Measurements from ENCODE around the gene TRPM1.
A peak's percentile ranks its signal among the peaks of the same experiment; 100 is the strongest.

Gene TRPM1

DNA sequence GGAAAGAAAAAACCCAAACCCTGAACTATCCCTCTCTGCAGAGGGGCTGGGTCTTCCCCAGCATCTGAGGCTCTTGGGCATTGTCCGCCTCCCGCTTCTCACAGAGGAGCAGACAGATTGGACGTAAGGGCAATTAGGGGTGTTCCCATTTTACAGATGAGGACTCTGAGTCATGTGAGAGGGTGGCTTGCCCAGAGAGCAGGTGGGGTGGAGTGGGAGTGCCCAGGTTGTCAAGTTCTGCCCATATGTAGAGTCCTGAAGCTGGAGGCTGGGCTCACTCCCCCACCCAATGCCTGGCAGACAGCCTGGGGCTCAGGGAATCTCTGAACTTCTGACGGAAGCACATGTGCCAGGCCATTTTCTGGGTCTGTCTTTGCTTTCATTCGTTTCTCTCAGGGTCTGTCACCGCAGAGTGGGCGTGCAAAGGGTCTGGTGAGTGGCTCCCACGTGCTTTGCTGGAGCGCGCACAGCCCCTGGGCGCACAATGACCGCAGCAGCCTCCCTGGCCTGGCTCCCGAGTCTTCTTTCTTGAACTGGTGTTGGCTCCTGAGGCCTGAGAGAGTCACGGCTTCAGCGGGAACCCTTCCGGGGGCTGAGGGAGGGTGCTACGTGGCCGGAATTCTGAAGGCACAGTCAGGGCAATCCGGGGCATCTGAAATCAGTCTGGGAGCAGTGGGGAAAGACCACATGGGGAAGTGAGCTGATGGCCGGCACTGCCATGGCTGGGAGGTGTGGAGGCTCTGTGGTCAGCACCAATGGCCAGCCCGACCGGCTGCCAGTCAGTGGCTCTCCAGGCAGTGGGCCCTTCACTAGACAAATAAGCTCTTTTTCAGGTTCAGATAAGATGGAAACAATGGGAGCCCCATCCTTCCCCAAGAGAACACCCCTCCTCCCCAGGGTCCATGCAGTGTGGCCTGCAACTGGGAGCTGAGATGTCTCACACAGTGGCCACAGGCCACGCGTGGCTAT is 1.1 kb upstream of the TRPM1 start:
- Histone ChIP-seq H3K9ac (ENCODE audit: low read length) (no peak overlapping the region), H3K9me2 (replicated peaks; ENCODE audit: insufficient read depth, low read length) (no peaks in the 10 kb centered on the region), H3K27me3 (replicated peaks; ENCODE audit: insufficient read depth, low read length) (no peaks in the 10 kb centered on the region), H2AFZ (ENCODE audit: low read length) (no peak overlapping the region), H3K27ac (ENCODE audit: low read length) (no peak overlapping the region), H3K9me3 (replicated peaks; ENCODE audit: insufficient read depth, low read length) (no peaks in the 10 kb centered on the region), H3K36me3 (replicated peaks; ENCODE audit: insufficient read depth, low read length) (no peaks in the 10 kb centered on the region), H3F3A (ENCODE audit: insufficient read depth, low read length) (peaks cover 4% of the 10 kb centered on the region; the same call in 1 of the 2 replicates), H3K4me1 (ENCODE audit: low read length) (peaks cover 36% of the 10 kb centered on the region), H3K4me2 (ENCODE audit: low read depth, low read length) (no peak overlapping the region), H3K4me3 (ENCODE audit: low read length) (no peak overlapping the region), H4K20me1 (ENCODE audit: insufficient read depth, low read length) (no peaks in the 10 kb centered on the region), H3K79me2 (ENCODE audit: low read length) (no peaks in the 10 kb centered on the region)
- DNase-seq, result no peak
- TF ChIP-seq EZH2phosphoT487 (IDR thresholded peaks at IDR 0.05; ENCODE audit: low read length) (no peak), EZH2 (optimal IDR thresholded peaks at IDR 0.05; ENCODE audit: low read depth, low read length) (no peak)
- TF ChIP-seq, protein P1, sequence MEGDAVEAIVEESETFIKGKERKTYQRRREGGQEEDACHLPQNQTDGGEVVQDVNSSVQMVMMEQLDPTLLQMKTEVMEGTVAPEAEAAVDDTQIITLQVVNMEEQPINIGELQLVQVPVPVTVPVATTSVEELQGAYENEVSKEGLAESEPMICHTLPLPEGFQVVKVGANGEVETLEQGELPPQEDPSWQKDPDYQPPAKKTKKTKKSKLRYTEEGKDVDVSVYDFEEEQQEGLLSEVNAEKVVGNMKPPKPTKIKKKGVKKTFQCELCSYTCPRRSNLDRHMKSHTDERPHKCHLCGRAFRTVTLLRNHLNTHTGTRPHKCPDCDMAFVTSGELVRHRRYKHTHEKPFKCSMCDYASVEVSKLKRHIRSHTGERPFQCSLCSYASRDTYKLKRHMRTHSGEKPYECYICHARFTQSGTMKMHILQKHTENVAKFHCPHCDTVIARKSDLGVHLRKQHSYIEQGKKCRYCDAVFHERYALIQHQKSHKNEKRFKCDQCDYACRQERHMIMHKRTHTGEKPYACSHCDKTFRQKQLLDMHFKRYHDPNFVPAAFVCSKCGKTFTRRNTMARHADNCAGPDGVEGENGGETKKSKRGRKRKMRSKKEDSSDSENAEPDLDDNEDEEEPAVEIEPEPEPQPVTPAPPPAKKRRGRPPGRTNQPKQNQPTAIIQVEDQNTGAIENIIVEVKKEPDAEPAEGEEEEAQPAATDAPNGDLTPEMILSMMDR (IDR thresholded peaks at IDR 0.05; ENCODE audit: low read length), result no peak

DNA sequence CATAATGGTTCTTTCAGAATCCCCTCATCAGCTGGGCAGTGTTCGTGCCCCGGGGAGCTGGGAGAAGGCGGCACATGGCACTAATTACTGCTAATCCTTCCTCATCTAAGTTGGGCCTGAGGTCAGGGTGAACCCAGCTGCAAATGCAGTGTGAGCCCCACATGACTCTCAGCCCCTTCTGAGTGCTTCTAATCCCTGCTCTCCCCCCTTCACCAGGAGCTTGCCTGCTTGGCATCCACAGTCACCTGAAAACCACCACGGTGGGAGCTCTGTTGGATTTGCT is 455 bp upstream of the TRPM1 start:
- H4K20me1 ChIP-seq (ENCODE audit: insufficient read depth, low read length), result no peaks in the 10 kb centered on the region
- H3K9ac ChIP-seq (ENCODE audit: low read length), result no peak overlapping the region
- H3K9me3 ChIP-seq (replicated peaks; ENCODE audit: insufficient read depth, low read length), result no peaks in the 10 kb centered on the region
- no peaks in the 10 kb centered on the region for H3K79me2 ChIP-seq (ENCODE audit: low read length)
- peaks cover 36% of the 10 kb centered on the region for H3K4me1 ChIP-seq (ENCODE audit: low read length)
- H2AFZ ChIP-seq (ENCODE audit: low read length), result no peak overlapping the region
- H3K4me3 ChIP-seq (ENCODE audit: low read length), result no peak overlapping the region
- no peak for TF ChIP-seq EZH2 (optimal IDR thresholded peaks at IDR 0.05; ENCODE audit: low read depth, low read length)
- TF ChIP-seq, protein P1 (IDR thresholded peaks at IDR 0.05; ENCODE audit: low read length), result no peak
- no peak for TF ChIP-seq EZH2phosphoT487 (IDR thresholded peaks at IDR 0.05; ENCODE audit: low read length)
- peak overlapping the region; percentile 20; the same call in 1 of the 2 replicates for H3K27ac ChIP-seq (ENCODE audit: low read length)
- no peaks in the 10 kb centered on the region for H3K27me3 ChIP-seq (replicated peaks; ENCODE audit: insufficient read depth, low read length)
- no peaks in the 10 kb centered on the region for H3K9me2 ChIP-seq (replicated peaks; ENCODE audit: insufficient read depth, low read length)
- H3K36me3 ChIP-seq (replicated peaks; ENCODE audit: insufficient read depth, low read length), result no peaks in the 10 kb centered on the region
- H3K4me2 ChIP-seq (ENCODE audit: low read depth, low read length), result no peak overlapping the region
- H3F3A ChIP-seq (ENCODE audit: insufficient read depth, low read length), result peaks cover 4% of the 10 kb centered on the region; the same call in 1 of the 2 replicates
- no peak for DNase-seq

DNA sequence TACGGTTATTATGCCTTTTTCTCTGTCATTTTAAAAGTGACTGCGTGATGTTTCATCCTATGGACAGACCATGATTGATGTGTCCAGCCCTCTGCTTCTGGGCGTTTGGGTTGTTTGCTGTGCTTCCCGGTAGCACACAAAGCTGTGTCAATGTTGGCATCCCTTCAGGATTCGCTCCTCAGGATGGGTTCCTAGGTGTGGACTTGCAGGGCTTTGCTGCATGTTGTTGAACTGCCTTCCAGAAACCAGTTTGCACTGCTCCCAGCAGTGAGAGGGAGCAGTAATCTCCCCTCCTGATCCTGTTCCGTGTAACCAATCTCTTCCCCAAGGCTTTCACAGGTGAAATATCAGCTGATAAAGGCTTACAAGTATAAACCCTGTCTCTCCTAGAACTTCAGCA is 787 bp downstream of the TRPM1 start:
- Histone ChIP-seq H3K27me3 (replicated peaks; ENCODE audit: insufficient read depth, low read length) (no peaks in the 10 kb centered on the region), H3K9me3 (replicated peaks; ENCODE audit: insufficient read depth, low read length) (no peaks in the 10 kb centered on the region), H3K36me3 (replicated peaks; ENCODE audit: insufficient read depth, low read length) (no peaks in the 10 kb centered on the region), H3K4me1 (ENCODE audit: low read length) (peaks cover 36% of the 10 kb centered on the region), H3K9ac (ENCODE audit: low read length) (no peak overlapping the region), H4K20me1 (ENCODE audit: insufficient read depth, low read length) (no peaks in the 10 kb centered on the region), H3K9me2 (replicated peaks; ENCODE audit: insufficient read depth, low read length) (no peaks in the 10 kb centered on the region), H2AFZ (ENCODE audit: low read length) (no peak overlapping the region), H3K4me2 (ENCODE audit: low read depth, low read length) (no peak overlapping the region), H3F3A (ENCODE audit: insufficient read depth, low read length) (peaks cover 4% of the 10 kb centered on the region; the same call in 1 of the 2 replicates), H3K27ac (ENCODE audit: low read length) (peak overlapping the region; percentile 35; the same call in 1 of the 2 replicates), H3K79me2 (ENCODE audit: low read length) (no peaks in the 10 kb centered on the region), H3K4me3 (ENCODE audit: low read length) (no peak overlapping the region)
- TF ChIP-seq, protein P1 (IDR thresholded peaks at IDR 0.05; ENCODE audit: low read length), result no peak
- TF ChIP-seq EZH2 (optimal IDR thresholded peaks at IDR 0.05; ENCODE audit: low read depth, low read length), result no peak
- no peak for TF ChIP-seq EZH2phosphoT487 (IDR thresholded peaks at IDR 0.05; ENCODE audit: low read length)
- no peak for DNase-seq
